ES-I3 (cell line): Measurements from ENCODE around the gene MDGA2.

ENCODE experiments used
- H3K36me3 ChIP-seq: 2 replicates; pipeline ENCODE4 v1.6.1; 2013; ENCODE audit warnings: mild to moderate bottlenecking, low read length, control low read depth, moderate library complexity; ENCODE audit not compliant: insufficient read depth
- H3K4me1 ChIP-seq: 2 replicates; pipeline ENCODE4 v1.6.1; 2013; ENCODE audit warnings: mild to moderate bottlenecking, control low read depth, low read length; ENCODE audit not compliant: insufficient read depth
- H3K9ac ChIP-seq: 2 replicates; pipeline ENCODE4 v1.6.1; 2013; ENCODE audit warnings: low read depth, mild to moderate bottlenecking, low read length, moderate library complexity
- H3K9me3 ChIP-seq: 2 replicates; pipeline ENCODE4 v1.6.1; 2013; ENCODE audit warnings: mild to moderate bottlenecking, low read length, moderate library complexity; ENCODE audit not compliant: control insufficient read depth, insufficient read depth

Gene MDGA2

DNA sequence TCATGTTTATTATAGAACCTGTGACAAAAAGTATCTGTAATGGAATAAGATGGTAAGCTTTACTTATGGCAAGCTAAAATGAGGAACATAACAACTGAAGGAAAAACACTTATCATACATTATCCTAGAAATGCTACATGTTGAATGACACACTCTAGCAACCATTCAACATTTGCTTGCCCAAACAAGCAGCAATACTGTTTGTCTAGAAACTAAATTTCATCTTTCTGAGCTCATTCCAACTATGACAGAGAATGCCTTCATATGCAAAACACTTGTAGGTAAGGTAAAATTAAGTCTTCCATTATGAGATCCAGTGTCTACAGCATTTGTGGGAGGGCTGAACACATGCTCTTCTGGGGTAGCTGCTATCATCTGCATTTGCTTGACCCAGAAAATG is 108.1 kb downstream of the MDGA2 start:
- no peaks in the 10 kb centered on the region for H3K9me3 ChIP-seq
- no peak overlapping the region for H3K9ac ChIP-seq
- no peaks in the 10 kb centered on the region for H3K36me3 ChIP-seq
- no peaks in the 10 kb centered on the region for H3K4me1 ChIP-seq

DNA sequence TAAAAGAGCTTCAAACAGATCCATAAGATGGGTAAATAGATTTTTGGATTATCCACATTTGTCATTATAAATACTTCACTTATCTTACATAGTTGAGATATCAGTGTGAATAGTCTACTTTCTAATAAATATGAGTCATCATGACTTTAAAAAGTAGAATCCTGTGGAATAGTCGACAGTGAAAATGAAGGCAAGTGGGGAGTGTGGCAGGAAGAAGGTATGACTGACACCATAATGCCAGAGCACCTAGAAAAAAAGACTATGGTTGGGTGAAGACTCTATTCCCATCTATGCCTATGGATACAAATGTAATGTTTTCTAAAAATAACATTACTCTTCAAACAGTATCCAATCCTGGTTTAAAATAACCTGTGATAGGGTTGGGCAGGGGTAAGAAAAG is 117.5 kb downstream of the MDGA2 start:
- Histone ChIP-seq H3K9me3 (no peaks in the 10 kb centered on the region), H3K9ac (no peak overlapping the region), H3K36me3 (no peaks in the 10 kb centered on the region), H3K4me1 (no peaks in the 10 kb centered on the region)

DNA sequence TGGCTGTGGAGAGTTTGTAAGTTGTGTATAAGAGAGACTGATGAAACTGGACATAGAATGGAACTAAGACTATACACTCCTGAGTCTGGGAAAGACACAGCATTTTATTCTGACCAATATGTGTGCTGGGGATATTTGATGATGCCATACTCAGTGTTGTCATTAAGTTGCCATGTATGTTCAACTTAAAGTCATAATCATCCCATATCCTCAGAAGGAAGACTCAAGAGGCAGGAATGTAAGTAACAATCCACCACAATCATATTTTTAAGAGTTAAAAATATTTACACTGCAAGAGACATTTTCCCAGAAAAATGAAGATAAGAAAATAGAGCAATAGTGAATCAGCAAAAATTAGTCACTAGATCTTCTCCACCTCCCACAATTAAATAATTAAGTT is 120.1 kb downstream of the MDGA2 start:
- no peaks in the 10 kb centered on the region for H3K9me3 ChIP-seq

DNA sequence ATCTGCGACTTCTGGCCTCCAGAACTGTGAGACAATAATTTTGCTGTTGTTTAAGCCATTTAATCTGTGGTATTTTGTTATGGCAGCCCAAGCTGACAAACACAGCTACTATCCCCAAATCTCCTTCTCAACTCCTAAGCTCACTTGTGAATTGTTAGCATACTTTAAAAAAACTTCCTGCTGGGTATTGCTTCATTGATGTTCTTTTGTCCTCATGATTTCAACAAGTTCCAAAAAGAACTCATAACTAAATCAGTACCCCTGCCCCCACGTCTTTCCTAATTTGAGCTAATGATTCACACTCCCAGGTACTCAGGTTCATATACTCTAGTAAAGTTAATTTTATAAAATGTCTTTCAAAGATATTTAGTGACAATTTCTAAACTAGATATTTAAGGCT is 125.5 kb downstream of the MDGA2 start:
- no peaks in the 10 kb centered on the region for H3K9me3 ChIP-seq
- H3K9ac ChIP-seq = no peak overlapping the region
- no peaks in the 10 kb centered on the region for H3K4me1 ChIP-seq
- no peaks in the 10 kb centered on the region for H3K36me3 ChIP-seq

More for the DNA sequence above, 120.1 kb downstream of the MDGA2 start:
- H3K4me1 ChIP-seq = no peaks in the 10 kb centered on the region
- no peak overlapping the region for H3K9ac ChIP-seq
- H3K36me3 ChIP-seq = no peaks in the 10 kb centered on the region

DNA sequence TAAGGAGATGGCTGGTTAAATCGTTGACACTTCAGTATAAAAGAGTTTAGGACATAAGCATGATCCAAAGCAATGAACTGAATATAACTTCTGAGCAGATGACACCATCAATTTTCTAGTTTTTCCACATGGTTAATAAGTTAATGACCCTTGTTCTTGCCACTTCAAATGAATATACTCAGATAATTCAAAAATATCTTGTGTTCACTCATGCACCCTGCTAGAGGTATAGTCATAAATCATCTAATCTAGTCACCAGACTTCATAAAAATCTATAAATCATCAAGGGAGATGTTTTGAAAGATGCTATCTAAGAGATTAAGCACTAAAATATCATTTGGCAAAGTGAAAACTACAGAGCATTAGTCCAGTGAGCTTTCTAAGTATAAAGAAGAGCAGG is 131.9 kb downstream of the MDGA2 start:
- Histone ChIP-seq H3K4me1 (peaks cover 8% of the 10 kb centered on the region; the same call in 1 of the 2 replicates), H3K9ac (no peak overlapping the region), H3K36me3 (no peaks in the 10 kb centered on the region), H3K9me3 (no peaks in the 10 kb centered on the region)

DNA sequence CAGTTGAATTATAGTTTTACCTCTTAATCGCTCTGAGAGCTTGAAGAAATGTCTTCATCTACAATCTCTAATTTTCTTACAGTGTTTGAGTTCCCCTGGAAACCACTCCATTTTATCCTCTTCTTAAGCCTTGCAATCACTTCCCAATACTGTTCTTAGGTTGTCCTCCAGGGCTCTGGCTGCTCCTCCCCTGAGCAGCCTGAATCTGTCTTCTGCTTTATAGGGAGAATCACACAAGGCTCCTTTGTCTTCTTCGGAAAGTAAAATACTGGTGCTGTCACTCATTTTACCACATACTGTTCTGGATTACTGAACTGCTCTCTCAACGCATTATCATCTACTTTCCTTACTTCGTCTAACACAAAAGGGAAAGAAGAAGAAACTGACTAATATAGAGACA is 133.7 kb downstream of the MDGA2 start:
- no peak overlapping the region for H3K9ac ChIP-seq
- H3K9me3 ChIP-seq = no peaks in the 10 kb centered on the region
- H3K4me1 ChIP-seq = peaks cover 19% of the 10 kb centered on the region; the same call in 1 of the 2 replicates
- no peaks in the 10 kb centered on the region for H3K36me3 ChIP-seq

DNA sequence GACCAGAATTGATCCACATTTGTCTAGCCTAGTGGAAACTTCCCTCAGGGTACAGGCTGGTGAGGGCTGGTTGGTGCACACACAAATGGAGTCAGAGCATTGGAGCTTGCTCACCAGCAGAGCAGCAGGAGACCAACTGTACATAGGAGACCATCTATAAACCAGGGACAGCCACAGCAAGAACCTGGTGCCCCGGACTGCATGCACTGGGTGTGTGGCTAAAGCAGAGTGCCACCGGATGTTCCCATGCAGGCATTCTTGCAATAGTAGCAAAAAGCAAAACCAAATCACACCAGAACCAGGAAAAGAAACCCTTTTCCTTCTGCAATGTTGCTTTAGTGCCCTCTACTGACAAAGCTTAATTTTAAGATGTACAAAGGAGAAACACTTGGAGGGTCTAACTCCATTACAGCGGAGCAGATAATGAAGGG is 136.4 kb downstream of the MDGA2 start:
- Histone ChIP-seq H3K4me1 (peaks cover 29% of the 10 kb centered on the region), H3K36me3 (no peaks in the 10 kb centered on the region), H3K9me3 (no peaks in the 10 kb centered on the region), H3K9ac (no peak overlapping the region)

DNA sequence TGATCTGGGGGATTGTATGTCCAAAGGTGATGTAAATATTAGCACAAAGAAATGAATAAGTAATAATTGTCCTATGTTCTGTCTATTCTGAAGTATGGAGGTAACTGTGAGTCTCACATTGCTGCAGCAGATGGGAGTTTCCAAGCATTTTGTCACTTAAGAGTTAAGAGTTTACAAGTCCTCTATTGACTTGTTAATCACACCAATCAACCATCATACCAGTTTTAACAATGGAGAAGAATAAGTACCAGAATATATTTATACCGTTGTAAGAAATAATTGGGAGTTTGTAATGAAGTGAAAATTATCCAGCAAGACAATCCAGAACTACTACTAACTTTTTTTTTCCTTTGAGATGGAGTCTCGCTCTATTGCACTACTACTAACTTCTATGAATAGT is 139.1 kb downstream of the MDGA2 start:
- Histone ChIP-seq H3K9me3 (no peaks in the 10 kb centered on the region), H3K36me3 (no peaks in the 10 kb centered on the region), H3K4me1 (peaks cover 25% of the 10 kb centered on the region), H3K9ac (no peak overlapping the region)

DNA sequence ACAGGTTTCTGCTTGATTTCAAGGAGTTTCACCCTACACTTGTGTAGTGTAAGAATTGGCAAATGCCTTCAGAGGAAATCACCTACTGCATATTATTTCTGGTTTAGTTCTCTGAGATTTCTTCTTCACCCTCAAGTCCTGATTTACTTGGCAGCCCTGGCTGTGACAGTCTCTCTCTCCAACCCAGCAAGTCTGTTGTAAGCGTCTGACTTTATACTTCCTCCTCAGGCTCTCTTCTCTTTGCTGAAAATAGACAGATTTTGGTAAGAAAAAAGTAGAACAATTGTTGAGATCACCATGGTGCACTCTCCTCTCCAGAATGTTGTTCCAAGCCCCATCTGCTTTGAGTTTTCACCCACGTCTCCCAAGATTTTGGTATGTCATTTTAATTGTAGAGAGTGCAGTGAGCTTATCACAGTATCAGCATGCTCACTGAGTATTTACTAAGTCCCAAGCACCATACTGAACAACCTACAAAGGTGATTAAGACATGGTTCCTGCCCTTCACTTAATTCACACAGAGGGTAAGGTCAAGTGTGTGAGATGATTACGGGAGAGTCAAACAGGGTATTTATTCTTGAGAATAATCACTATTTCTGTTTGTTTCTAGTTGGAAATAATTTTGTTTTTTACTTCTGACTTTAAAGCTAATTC is 148.7 kb downstream of the MDGA2 start:
- Histone ChIP-seq H3K9ac (no peak overlapping the region), H3K4me1 (no peaks in the 10 kb centered on the region), H3K9me3 (peaks cover 3% of the 10 kb centered on the region; the same call in 1 of the 2 replicates), H3K36me3 (no peaks in the 10 kb centered on the region)

DNA sequence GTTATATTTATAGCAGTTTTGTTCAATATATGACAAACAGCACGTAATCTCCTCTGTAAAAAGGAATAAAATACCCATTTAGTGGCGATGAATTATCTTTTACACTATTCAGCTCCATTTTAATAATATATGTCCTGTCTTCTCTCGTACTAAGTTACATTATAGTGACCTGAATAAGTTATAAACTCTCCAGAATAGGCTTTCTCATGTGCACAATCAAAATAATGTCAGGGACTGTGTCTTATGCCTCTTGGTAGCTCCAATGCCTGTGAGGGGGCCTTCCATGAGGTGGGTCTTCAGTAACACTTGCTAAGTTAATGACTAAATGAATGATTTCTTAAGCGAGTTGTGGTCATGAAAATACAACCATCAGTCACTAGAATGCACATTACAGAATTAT is 150.9 kb downstream of the MDGA2 start:
- Histone ChIP-seq H3K36me3 (no peaks in the 10 kb centered on the region), H3K4me1 (no peaks in the 10 kb centered on the region), H3K9me3 (no peaks in the 10 kb centered on the region), H3K9ac (no peak overlapping the region)

DNA sequence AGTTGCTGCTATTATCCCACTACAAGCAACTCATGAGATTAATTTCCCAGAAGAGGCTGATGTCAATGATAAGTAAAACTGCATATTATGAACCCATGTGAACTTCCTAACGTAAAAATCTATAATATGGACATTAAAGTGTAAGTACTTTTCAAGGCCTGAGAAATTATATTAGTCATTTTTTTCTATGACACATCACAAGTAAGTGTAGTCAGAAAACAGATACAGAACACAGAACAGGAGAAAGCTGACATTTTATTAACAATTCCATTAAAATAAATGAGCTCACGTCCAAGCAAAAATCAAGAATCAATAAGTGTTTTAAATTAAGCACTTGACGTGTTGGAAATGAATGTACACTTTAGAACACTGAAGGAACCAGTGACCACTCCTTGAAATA is 155.0 kb downstream of the MDGA2 start:
- no peaks in the 10 kb centered on the region for H3K36me3 ChIP-seq
- H3K4me1 ChIP-seq = no peaks in the 10 kb centered on the region
- H3K9ac ChIP-seq = no peak overlapping the region
- no peaks in the 10 kb centered on the region for H3K9me3 ChIP-seq

DNA sequence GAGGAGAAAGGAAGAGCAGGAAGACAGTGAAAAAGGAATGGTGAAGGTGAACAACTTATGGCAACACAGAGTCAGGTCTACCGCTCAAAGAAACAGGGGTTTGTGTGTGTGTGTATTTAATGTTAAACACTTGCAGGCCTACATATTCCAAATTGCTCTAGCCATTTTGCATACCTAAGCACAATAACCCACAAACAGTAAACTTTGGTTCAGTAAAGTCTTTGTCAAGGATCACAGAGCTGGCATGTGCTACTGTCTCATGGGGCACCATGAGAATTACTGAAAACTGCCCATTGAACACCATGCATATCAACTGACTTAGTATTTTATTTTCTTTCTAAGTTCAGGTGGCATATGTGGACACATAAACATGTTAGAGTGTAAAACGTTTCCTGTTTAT is 163.6 kb downstream of the MDGA2 start:
- Histone ChIP-seq H3K9me3 (no peaks in the 10 kb centered on the region), H3K9ac (no peak overlapping the region), H3K36me3 (no peaks in the 10 kb centered on the region), H3K4me1 (no peaks in the 10 kb centered on the region)

DNA sequence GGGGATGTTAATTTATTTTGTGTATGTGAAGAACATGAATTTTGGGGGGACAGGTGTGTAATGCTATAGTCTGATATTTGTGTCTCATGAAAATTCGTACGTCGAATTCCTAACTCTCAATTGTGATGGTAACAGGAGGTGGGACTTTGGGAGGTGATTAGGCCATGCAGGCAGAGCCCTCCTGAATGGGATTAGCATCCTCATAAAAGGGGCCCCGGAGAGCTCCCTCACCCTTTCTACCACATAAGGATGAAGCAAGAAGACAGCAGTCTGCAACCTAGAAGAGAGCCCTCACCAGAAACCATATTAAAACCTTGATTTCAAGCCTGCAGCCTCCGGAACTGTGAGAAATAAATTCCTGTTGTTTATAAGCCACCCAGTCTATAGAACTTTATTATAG is 165.4 kb downstream of the MDGA2 start:
- no peak overlapping the region for H3K9ac ChIP-seq
- H3K36me3 ChIP-seq = no peaks in the 10 kb centered on the region
- no peaks in the 10 kb centered on the region for H3K9me3 ChIP-seq
- H3K4me1 ChIP-seq = no peaks in the 10 kb centered on the region

DNA sequence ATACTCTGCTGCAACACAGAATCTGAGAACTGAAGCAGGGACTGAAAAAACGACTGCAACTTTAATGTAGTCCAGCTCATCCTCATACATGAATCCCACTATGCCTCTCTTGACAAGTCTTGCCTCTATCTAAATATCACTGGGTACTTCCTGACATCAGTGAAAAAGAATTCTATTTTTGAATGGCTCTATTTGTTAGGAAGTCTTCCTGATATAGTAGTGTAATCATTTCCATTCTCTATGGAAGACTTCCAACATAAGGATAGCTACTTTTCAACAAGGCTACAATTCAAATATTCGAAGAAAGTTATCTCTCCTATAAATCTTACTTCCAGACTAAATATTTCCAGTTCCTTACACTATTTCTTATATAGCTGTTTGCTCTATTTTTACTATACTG is 167.5 kb downstream of the MDGA2 start:
- H3K9me3 ChIP-seq = no peaks in the 10 kb centered on the region
- H3K4me1 ChIP-seq = no peaks in the 10 kb centered on the region
- H3K36me3 ChIP-seq = no peaks in the 10 kb centered on the region
- no peak overlapping the region for H3K9ac ChIP-seq

DNA sequence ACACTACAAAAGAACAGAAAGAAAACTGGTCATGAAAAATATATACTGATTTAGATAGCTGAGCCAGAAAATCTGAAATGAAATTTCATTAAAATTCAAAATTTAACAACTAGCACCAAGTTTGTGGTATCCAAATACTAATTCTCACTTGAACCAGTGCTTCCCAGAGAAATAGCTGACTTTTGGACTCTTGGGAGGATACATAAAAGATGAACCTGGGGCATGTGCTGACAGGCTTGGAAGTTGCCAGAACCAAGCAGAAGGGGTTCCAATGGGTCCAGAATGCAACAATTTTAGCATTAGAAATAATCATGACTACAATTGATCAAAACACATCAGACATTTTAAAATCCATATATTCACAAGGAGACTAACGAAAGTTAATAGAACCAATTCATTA is 175.0 kb downstream of the MDGA2 start:
- Histone ChIP-seq H3K36me3 (no peaks in the 10 kb centered on the region), H3K9ac (no peak overlapping the region), H3K4me1 (no peaks in the 10 kb centered on the region), H3K9me3 (no peaks in the 10 kb centered on the region)

DNA sequence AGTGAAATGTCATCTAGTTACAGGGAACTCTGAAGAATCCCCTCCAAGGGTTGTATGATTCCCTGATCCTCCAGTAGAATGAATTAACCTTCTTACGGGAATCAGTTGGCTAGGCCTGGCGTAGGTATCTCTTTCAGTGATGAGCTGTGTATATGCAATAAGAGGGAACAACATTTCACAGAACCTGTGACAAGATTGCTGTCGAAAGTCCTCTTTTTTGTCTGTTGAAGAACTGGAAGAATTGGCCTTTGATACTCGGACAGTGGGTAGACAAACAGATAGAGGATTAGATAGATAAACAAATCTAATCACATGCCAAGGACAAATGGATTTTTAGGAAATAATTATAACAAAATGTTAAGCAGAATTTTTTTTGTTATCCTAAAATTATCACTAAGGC is 184.6 kb downstream of the MDGA2 start:
- Histone ChIP-seq H3K36me3 (no peaks in the 10 kb centered on the region), H3K9me3 (peaks cover 3% of the 10 kb centered on the region; the same call in 1 of the 2 replicates), H3K4me1 (no peaks in the 10 kb centered on the region), H3K9ac (no peak overlapping the region)
